Panc1 (cell line): Measurements from ENCODE around the gene MYADM.

Source experiments
- CTCF ChIP-seq: fragments of 450-650 bp; IDR thresholded peaks from 2 replicates; pipeline ENCODE4 v1.5.1; 2017; ENCODE audit warnings: mild to moderate bottlenecking
- POLR2AphosphoS5 ChIP-seq: IDR thresholded peaks from 2 replicates; pipeline ENCODE4 v1.6.1; 2012; ENCODE audit warnings: mild to moderate bottlenecking, low read depth, low read length, moderate library complexity
- SIN3A ChIP-seq: IDR thresholded peaks from 2 replicates; pipeline ENCODE4 v1.6.1; 2012; ENCODE audit warnings: low read depth, mild to moderate bottlenecking, low read length, moderate library complexity, borderline replicate concordance; ENCODE audit not compliant: insufficient read depth
- TCF7L2 ChIP-seq: IDR thresholded peaks from 2 replicates; pipeline ENCODE4 v1.6.1; 2011; ENCODE audit warnings: mild to moderate bottlenecking, low read depth, low read length, inconsistent platforms
- TF ChIP-seq, protein P1 (sequence below), 2 experiments: IDR thresholded peaks; 2 replicates each; pipeline ENCODE4 v1.6.1; 2011 to 2012; ENCODE audit warnings: low read depth in 2 of 2, control low read depth in 1 of 2, low read length in 1 of 2, mild to moderate bottlenecking in 1 of 2, moderate library complexity in 1 of 2; ENCODE audit not compliant: insufficient read depth in 1 of 2

- no peak for TF ChIP-seq CTCF
- TF ChIP-seq, protein P1, sequence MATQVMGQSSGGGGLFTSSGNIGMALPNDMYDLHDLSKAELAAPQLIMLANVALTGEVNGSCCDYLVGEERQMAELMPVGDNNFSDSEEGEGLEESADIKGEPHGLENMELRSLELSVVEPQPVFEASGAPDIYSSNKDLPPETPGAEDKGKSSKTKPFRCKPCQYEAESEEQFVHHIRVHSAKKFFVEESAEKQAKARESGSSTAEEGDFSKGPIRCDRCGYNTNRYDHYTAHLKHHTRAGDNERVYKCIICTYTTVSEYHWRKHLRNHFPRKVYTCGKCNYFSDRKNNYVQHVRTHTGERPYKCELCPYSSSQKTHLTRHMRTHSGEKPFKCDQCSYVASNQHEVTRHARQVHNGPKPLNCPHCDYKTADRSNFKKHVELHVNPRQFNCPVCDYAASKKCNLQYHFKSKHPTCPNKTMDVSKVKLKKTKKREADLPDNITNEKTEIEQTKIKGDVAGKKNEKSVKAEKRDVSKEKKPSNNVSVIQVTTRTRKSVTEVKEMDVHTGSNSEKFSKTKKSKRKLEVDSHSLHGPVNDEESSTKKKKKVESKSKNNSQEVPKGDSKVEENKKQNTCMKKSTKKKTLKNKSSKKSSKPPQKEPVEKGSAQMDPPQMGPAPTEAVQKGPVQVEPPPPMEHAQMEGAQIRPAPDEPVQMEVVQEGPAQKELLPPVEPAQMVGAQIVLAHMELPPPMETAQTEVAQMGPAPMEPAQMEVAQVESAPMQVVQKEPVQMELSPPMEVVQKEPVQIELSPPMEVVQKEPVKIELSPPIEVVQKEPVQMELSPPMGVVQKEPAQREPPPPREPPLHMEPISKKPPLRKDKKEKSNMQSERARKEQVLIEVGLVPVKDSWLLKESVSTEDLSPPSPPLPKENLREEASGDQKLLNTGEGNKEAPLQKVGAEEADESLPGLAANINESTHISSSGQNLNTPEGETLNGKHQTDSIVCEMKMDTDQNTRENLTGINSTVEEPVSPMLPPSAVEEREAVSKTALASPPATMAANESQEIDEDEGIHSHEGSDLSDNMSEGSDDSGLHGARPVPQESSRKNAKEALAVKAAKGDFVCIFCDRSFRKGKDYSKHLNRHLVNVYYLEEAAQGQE (IDR thresholded peaks at IDR 0.05; ENCODE audit: insufficient read depth in 1 of 2, low read depth in 2 of 2, low read length in 1 of 2) = no peak
- TF ChIP-seq POLR2AphosphoS5 = no peak
- TF ChIP-seq SIN3A = no peak
- no peak for TF ChIP-seq TCF7L2
Observed at GRCh38 chr19:53826876-53827275, 40.8 kb upstream of the MYADM start.
